COR-L47 (cell line): ENCODE results near the gene SHLD2.
"Not testable (repeated sequence)": the region's sequence is repeated elsewhere in the genome, so short reads cannot be mapped to it uniquely, and the experiment has no call there.

Source experiments
- DNase-seq: peaks from one replicate; lab custom pipeline; 2025; lab: John Stamatoyannopoulos, UW

Gene SHLD2

DNA sequence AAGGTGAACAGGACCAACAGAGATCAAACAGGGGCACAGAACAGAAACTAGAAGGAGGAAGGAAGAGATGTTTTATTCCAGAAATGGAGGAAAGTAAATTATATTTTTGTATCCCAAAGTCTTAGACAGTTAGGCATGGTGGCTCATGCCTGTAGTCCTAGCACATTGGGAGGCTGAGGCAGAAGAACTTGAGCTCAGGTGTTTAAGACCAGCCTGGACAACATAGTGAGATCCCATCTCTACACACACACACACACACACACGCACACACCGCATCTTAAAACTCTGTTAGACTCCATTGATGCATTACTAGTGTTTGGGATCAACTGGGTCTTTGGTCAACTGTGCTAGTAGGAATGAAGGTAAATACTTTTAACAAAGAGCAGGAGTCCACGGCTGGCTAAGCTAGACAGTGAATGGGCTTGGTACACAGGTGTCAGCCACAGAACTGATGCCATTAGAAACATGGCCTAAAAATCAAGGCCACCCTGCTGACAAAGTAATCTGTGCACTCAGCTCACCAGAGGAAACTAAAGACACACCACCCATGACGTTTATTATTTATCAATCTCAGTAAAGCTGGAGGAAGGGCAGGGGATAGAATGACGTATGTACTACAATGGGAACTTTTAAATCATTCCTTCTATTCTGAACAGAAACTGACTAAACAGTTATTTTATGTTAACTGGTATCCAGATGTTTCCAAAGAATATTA is 11.3 kb upstream of the SHLD2 start:
- not testable (repeated sequence) for DNase-seq

- DNase-seq, result not testable (repeated sequence)
Observed at GRCh38 chr10:87084291-87084782, 10.7 kb upstream of the SHLD2 start.

GRCh38 chr10:87085537-87085936 is 9.5 kb upstream of the SHLD2 start:
- no peak for DNase-seq

DNA sequence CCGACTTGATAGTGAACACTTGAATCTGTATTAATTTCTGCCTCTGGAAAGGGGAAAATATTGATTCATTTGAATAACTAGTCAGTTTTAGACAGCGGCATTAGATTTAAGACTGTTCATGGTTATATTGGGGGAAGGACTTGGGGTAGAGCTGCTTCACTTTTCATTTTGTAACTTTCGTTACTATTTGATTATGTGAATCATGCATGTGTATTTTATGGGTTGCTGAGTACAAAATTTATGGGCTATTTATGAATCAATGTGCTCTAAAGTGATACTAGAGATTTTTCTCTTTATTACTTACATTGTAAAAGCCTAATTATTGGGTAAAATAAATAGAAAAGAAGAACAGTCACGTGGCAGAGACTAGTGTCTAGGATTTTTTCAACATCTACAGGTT is 5.3 kb upstream of the SHLD2 start:
- DNase-seq, result no peak

DNA sequence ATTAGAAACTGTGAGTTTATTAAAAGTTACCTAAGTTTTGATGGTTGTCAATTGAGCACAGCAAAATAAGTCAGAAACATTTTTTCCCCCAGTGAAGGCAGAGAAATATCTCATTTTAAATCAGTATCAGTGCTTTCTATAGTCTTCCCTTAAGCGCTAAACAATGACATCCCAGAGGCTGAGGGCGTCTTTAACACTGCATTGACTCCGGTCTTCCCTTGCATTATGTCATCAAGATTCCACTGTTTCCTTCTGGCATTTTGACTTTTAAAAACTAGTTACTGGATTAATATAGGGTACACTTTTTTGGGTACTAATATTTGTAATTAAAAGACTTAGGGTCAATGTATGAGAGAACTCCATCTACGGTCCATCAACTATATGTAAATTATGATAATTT is 4.2 kb upstream of the SHLD2 start:
- no peak for DNase-seq

DNA sequence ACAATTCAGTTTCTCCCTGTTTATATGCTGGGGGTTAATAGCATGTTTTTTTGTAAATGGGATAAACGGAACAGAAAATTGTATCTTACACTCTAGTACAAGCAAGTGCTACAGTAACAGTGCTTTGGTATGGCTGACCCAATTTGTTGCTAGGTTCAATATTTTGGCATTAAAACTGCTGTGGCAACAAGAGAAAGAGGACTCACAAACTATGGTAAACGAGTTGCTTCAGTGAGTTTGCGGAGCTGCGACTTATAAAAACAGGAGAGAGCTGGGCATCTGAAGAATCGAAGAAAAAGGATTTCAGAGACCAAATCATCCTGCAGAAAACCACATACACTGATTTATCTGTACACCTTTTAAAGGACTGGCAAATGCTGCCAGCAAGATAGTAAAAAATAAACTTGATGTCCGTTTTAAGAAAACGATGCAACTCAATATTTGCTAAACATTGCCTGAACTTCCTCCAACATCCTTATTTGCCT is 2.6 kb upstream of the SHLD2 start:
- DNase-seq, result no peak

GRCh38 chr10:87092861-87093631 is 2.0 kb upstream of the SHLD2 start:
- no peak for DNase-seq

DNA sequence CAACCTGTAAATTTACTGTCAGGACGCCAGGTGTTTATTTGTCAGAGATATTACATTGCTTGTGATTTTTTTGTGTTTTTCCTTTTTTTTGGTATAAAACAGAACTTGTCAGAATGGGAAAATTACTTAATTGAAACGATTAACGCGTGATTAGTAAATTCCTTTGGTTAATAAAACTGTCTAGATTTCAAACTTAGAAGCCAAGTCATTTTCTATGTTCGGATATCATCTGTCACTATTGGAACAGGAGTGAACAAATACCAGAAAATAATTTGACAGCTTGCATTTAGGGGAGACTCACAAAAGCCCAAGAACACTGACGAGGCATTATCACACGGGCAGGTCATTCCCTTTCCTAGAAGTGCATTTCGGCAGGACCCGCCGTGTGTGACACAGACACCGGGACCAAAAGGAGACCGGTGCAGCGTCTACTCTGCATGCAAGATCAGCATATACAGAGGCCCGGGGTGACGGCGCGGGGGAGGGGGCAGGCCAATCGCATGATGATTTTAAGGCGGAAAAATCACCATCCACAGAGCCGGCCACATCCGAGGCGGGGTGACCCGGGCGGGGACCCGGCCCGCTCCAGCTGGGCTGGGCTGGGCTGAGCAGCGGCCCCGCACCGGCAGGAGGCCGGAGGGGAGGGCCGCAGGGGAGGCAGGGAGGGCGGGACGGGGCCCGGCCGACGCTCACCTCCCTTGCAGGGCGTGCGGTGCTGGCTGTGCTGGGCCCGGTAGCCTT is 1.2 kb upstream of the SHLD2 start:
- DNase-seq, result no peak

DNA sequence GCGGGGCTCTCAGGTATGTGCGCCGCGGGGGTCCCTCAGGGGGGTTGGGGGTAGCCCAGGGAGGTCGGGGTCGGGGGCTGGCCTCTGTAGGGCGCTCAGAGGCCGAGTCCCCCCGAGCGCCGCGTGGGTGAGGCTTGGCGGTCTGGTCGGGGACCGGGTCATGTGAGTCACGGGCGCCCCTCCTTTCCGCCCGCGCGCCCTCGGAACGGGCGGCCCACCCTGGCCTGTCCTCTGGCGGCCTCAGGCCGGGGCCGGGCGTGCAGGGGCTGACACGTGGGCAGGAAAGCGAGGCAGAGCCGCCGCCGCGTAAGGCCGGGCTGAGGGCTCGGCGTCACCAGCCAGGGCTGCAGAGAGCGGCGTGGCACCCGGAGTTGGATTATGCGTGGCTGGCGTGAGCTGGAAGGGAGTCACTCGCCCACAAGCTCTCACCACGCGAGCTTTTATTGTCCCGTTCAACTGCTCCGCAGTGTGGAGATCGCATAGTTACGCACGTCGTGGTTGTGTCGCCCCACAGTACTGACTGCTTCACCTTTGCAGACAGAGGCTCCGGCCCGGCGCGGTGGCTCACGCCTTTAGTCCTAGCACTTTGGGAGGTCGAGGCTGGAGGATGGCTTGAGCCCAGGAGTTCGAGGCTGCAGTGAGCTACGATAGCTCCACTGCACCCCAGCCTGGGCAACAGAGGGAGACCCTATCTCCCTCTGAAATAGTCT is 385 bp downstream of the SHLD2 start:
- no peak for DNase-seq

DNA sequence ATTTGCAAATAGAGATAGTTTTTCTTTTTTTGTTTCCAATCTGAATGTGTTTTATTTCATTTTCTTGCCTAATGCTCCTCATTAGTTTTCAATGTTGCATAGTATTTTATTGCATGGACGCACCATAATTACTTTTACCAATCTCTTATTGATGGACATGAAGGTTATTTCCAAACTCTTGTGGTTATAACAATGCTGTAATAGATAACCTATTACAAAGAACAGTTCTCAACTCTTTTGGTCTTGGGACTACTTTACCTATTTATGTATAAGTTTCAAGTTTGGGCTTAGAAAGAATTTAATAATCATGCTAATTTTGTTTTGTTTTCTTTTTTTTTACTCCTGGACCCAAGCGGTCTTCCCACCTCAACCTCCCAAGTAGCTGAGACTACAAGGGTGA is 7.0 kb downstream of the SHLD2 start:
- no peak for DNase-seq

GRCh38 chr10:87104727-87105126 is 9.7 kb downstream of the SHLD2 start:
- not testable (repeated sequence) for DNase-seq

- DNase-seq, result no peak
Observed at GRCh38 chr10:87105446-87106124, 10.6 kb downstream of the SHLD2 start.

DNA sequence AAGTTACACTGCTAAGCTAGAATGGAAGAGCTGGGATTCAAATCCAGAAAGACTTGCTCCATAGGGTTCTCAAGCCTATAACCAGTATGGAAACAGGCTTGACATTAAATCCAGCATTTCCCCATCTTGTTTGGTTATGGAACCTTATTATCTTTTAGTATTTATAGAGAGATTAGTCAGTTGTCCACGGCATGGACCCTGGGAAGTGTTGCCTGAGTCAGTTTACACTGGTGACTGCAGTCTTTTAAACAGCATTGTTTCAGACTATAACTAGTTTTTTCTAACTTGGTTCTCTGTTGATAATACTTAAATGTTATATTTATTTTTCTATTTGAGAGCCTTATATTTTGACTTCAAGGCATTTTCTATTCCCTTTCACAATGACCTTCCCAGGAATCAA is 23.1 kb downstream of the SHLD2 start:
- not testable (repeated sequence) for DNase-seq

- not testable (repeated sequence) for DNase-seq
Observed at GRCh38 chr10:87119029-87119428, 24.0 kb downstream of the SHLD2 start.

DNA sequence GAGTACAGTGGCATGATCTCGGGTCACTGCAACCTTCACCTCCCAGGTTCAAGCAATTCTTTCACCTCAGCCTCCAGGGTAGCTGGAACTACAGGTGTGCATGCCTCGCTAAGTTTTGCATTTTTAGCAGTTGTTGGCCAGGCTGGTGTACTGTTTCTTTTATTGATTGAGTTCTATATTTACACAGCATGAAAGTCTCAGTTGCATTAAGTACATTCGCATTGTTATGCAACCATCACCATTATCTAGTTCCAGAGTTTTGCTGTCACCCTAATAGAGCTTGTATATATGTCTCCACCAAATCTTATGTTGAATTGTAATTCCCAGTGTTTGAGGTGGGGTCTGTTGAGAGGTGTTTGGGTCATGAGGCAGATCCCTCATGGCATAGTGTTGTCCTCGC is 28.3 kb downstream of the SHLD2 start:
- not testable (repeated sequence) for DNase-seq

- not testable (repeated sequence) for DNase-seq
Observed at GRCh38 chr10:87127048-87127447, 32.0 kb downstream of the SHLD2 start.

DNA sequence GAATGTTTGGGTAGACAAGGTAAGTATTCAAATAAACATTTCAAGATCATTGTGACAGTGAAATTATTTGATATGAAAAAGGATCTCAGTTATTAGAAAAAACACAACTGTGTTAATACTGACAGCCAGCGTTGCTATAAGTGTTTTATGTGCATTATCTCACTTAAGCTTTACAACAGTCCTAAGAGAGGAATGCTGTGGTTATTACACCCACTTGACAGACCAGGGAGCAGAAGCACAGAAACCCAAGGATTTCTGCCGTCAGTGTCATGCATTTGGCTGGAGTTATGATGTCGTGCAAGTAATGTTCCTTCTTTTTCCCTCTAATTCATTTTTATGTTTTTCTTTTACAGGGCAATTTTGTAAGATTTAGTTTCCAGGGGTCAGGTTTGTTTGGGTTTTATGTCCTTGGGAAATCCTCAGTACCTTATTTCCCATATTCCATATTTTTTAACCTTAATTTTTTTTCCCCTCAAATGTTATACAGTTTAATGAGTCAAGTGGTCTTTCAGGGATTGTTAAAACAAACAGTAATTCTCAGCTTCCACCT is 32.7 kb downstream of the SHLD2 start:
- not testable (repeated sequence) for DNase-seq

- DNase-seq, result not testable (repeated sequence)
Observed at GRCh38 chr10:87132176-87132575, 37.2 kb downstream of the SHLD2 start.

DNA sequence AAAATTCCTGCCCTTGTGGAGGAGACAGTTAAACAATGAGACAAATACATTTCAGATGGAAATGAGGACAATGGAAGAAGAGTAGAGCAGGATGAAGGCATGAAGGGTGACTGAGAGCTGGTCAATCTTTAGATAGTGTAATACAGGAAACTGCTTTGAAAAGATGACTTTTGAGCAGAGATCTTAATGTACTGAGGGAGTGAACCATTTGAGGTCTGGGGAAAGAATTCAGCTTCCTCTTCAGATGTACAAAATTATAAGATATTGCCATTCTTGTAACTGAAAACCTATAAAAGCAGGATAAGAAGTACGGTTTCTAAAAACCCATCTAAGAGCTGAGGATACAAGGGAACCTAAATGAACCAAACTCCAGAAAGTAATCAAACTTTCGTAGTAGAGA is 38.9 kb downstream of the SHLD2 start:
- DNase-seq, result not testable (repeated sequence)

- not testable (repeated sequence) for DNase-seq
Observed at GRCh38 chr10:87134440-87134839, 39.4 kb downstream of the SHLD2 start.

- not testable (repeated sequence) for DNase-seq
Observed at GRCh38 chr10:87137478-87137877, 42.5 kb downstream of the SHLD2 start.
